Endothelial cell of umbilical vein (primary cell): Measurements from ENCODE around the gene NXNL2. TPM values are rescaled to one million over a fixed set of nuclear protein-coding genes. Genes with fewer than 3 reads are reported as not detected.

Experiments
- BruUV-seq: library from RNA; stranded (reverse); fragments of 400-500 nt; replicated peaks from 2 replicates; lab custom pipeline; 2021; lab: Mats Ljungman, UMichigan
- CTCF ChIA-PET: fragments of 300-600, 350-600 bp; sonication (Branson Sonifier 250); formaldehyde crosslinking; loops from one replicate; lab custom pipeline; 2021; ENCODE audit warnings: antibody characterized with exemption, inconsistent platforms; lab: Charles Lee
- POLR2A ChIA-PET: fragments of 300-600, 350-600 bp; sonication (Branson Sonifier 250); formaldehyde crosslinking; loops from one replicate; lab custom pipeline; 2021; ENCODE audit warnings: antibody characterized with exemption, inconsistent platforms; lab: Charles Lee
- DNase-seq: peaks from one replicate; pipeline ENCODE4 v3.0.0-alpha.2; 2011; ENCODE audit warnings: low read depth, low spot score
- FAIRE-seq: peaks from 2 replicates; lab custom pipeline; 2011; peaks lifted over from hg19 to GRCh38; lab: Jason Lieb, UNC
- H2AFZ ChIP-seq: 2 replicates; pipeline ENCODE4 v1.6.0; 2012; ENCODE audit warnings: low read depth, low read length, control low read depth, inconsistent platforms
- H3K27ac ChIP-seq: 2 replicates; pipeline ENCODE4 v1.5.1; 2011; ENCODE audit warnings: low read depth, mild to moderate bottlenecking, control low read depth, low read length, moderate library complexity; ENCODE audit not compliant: insufficient read depth
- H3K27me3 ChIP-seq, 2 experiments: 2 replicates each; pipeline versions ENCODE4 v1.6.0 to v1.6.1; 2011; ENCODE audit warnings: low read length in 2 of 2, mixed read lengths in 1 of 2; ENCODE audit not compliant: control insufficient read depth in 2 of 2, insufficient read depth in 2 of 2
- H3K36me3 ChIP-seq, 2 experiments: 2 replicates in 1 of 2; 3 replicates in 1 of 2; pipeline ENCODE4 v1.5.1; 2011; ENCODE audit warnings: low read length in 2 of 2, mild to moderate bottlenecking in 1 of 2, moderate library complexity in 1 of 2; ENCODE audit not compliant: control insufficient read depth in 2 of 2, insufficient read depth in 2 of 2; ENCODE audit errors: extremely low read depth in 1 of 2
- H3K4me1 ChIP-seq: 3 replicates; pipeline ENCODE4 v1.5.1; 2011; ENCODE audit warnings: mild to moderate bottlenecking, low read length; ENCODE audit not compliant: control insufficient read depth, insufficient read depth; ENCODE audit errors: extremely low read depth
- H3K4me2 ChIP-seq: 2 replicates; pipeline ENCODE4 v1.6.1; 2011; ENCODE audit warnings: low read length, control low read depth, mixed read lengths; ENCODE audit not compliant: insufficient read depth
- H3K4me3 ChIP-seq, 3 experiments: fragments of 200-600 bp in 1 of 3; sonication (generic), shearing (Covaris generic) in 1 of 3; replicated peaks in 1 of 3; 2 replicates each; pipeline ENCODE4 v1.5.1; 2011 to 2016; ENCODE audit warnings: control low read depth in 3 of 3, low read length in 3 of 3, mild to moderate bottlenecking in 2 of 3, inconsistent platforms in 1 of 3, low read depth in 1 of 3, moderate library complexity in 1 of 3; ENCODE audit not compliant: insufficient read depth in 1 of 3
- H3K79me2 ChIP-seq: 2 replicates; pipeline ENCODE4 v1.6.0; 2012; ENCODE audit warnings: low read length, inconsistent platforms; ENCODE audit not compliant: control insufficient read depth, insufficient read depth
- H3K9ac ChIP-seq: replicated peaks from 2 replicates; pipeline ENCODE3; 2011; ENCODE audit warnings: low read length, control low read depth; ENCODE audit not compliant: insufficient read depth; ENCODE audit errors: extremely low read depth
- H3K9me1 ChIP-seq: replicated peaks from 3 replicates; pipeline ENCODE4 v1.6.0; 2011; ENCODE audit warnings: mild to moderate bottlenecking, low read length; ENCODE audit not compliant: control insufficient read depth, insufficient read depth; ENCODE audit errors: extremely low read depth
- H3K9me3 ChIP-seq: replicated peaks from 2 replicates; pipeline ENCODE4 v1.5.1; 2012; ENCODE audit warnings: low read length, inconsistent platforms; ENCODE audit not compliant: control insufficient read depth, insufficient read depth
- H4K20me1 ChIP-seq: replicated peaks from 2 replicates; pipeline ENCODE3; 2011; ENCODE audit warnings: mild to moderate bottlenecking, low read length; ENCODE audit not compliant: control insufficient read depth, insufficient read depth; ENCODE audit errors: extremely low read depth
- CTCF ChIP-seq, 2 donors: IDR thresholded peaks; 1 replicate in 1 of 2; 2 replicates in 1 of 2; pipeline ENCODE4 v1.5.1; 2011; ENCODE audit warnings: low read length in 2 of 2, mild to moderate bottlenecking in 2 of 2, moderate library complexity in 2 of 2, control low read depth in 1 of 2, inconsistent platforms in 1 of 2, low read depth in 1 of 2; ENCODE audit not compliant: insufficient read depth in 1 of 2; ENCODE audit errors: extremely low read depth in 1 of 2
- EZH2 ChIP-seq: IDR thresholded peaks from 2 replicates; pipeline ENCODE4 v1.6.1; 2012; ENCODE audit warnings: borderline replicate concordance, low read depth, mild to moderate bottlenecking, moderate library complexity, low read length, inconsistent platforms; ENCODE audit not compliant: severe bottlenecking
- GATA2 ChIP-seq: IDR thresholded peaks from 2 replicates; pipeline ENCODE4 v1.7.0; 2011; ENCODE audit warnings: low read depth, mild to moderate bottlenecking, moderate library complexity, mixed read lengths, low read length; ENCODE audit not compliant: insufficient read length, insufficient read depth
- MAX ChIP-seq: IDR thresholded peaks from 2 replicates; pipeline ENCODE4 v1.6.1; 2011; ENCODE audit not compliant: insufficient read depth, insufficient read length
- POLR2AphosphoS5 ChIP-seq: IDR thresholded peaks from 2 replicates; pipeline ENCODE4 v1.6.1; 2012; ENCODE audit warnings: low read depth, mild to moderate bottlenecking, control low read depth, low read length, moderate library complexity; ENCODE audit not compliant: insufficient read depth
- dilution Hi-C: fragments of 300-500 bp; cut with MboI; formaldehyde crosslinking; loops from one replicate; pipeline ENCODE4 v1.15.0; 2019; ENCODE audit warnings: low sequenced_read_pairs; ENCODE audit not compliant: extremely low pct_ligation_motif_present
- intact Hi-C: fragments of 100-400 bp; cut with micrococcal nuclease; formaldehyde crosslinking; loops from one replicate; pipeline ENCODE4 v1.10.0; 2022
- polyA plus RNA-seq, 4 experiments: library from polyadenylated mRNA; depleted of rRNA in 3 of 4; stranded (reverse) in 3 of 4; unstranded in 1 of 4; fragments of >200 nt; gene quantifications; 2 replicates each; pipeline versions ENCODE4 v1.2.1 to v1.2.3, GENCODE V29; 2011 to 2012; ENCODE audit warnings: missing spikeins in 1 of 4
- total RNA-seq: library from RNA; stranded (reverse); gene quantifications from 2 replicates; pipeline ENCODE4 v1.2.3, GENCODE V29; 2021

Gene NXNL2
- total and polyA plus RNA-seq, 2 donors (not counting 3 experiments of a cell fraction or from before 2014, with no cell fraction given) = 0.14 TPM; not detected in 1

GRCh38 chr9:88539246-88539645 is 4.3 kb downstream of the NXNL2 start:
- FAIRE-seq (no peak), DNase-seq (no peak)
- TF ChIP-seq CTCF (IDR thresholded peaks at IDR 0.05; ENCODE audit: extremely low read depth in 1 of 2, insufficient read depth in 1 of 2, low read depth in 1 of 2, low read length in 2 of 2) = no peak
- no peak for TF ChIP-seq POLR2AphosphoS5
- no peak for TF ChIP-seq EZH2
- TF ChIP-seq MAX = no peak
- TF ChIP-seq GATA2 = no peak
- no peak overlapping the region for H3K4me3 ChIP-seq
- H3K9me1 ChIP-seq = no peaks in the 10 kb centered on the region
- POLR2A ChIA-PET = no interaction called here
- dilution Hi-C loops (no loop called here), intact Hi-C loops (loop anchor here (5.0 kb wide), 1 partner anchor 38 kb away; no protein-coding TSS in a partner anchor)
- H4K20me1 ChIP-seq = no peaks in the 10 kb centered on the region
- BruUV-seq = no TSS peak
- H3K36me3 ChIP-seq = no peaks in the 10 kb centered on the region
- no peaks in the 10 kb centered on the region for H3K9me3 ChIP-seq
- H3K79me2 ChIP-seq = no peaks in the 10 kb centered on the region
- peaks cover 5% of the 10 kb centered on the region for H3K4me1 ChIP-seq
- no peak overlapping the region for H3K4me2 ChIP-seq
- CTCF ChIA-PET = no interaction called here
- no peak overlapping the region for H3K9ac ChIP-seq
- H3K27ac ChIP-seq = no peak overlapping the region
- no peak overlapping the region for H2AFZ ChIP-seq
- peaks cover 16 to 20% of the 10 kb centered on the region in 2 experiments for H3K27me3 ChIP-seq
